Activated naive CD4-positive, alpha-beta T cell treated with anti-CD3 and anti-CD28 coated beads for 36 hours (primary cell): ENCODE results near the gene PROB1. TPM values are rescaled to one million over a fixed set of nuclear protein-coding genes. Genes with fewer than 3 reads are reported as not detected.
A peak's percentile ranks its signal among the peaks of the same experiment; 100 is the strongest.
"Not testable (repeated sequence)": the region's sequence is repeated elsewhere in the genome, so short reads cannot be mapped to it uniquely, and the experiment has no call there.

Experiments used
- CTCF ChIA-PET: fragments of 350-600 bp; sonication (Branson Sonifier 250); formaldehyde crosslinking; loops from one replicate; lab custom pipeline; 2021; ENCODE audit warnings: antibody characterized with exemption; lab: Charles Lee
- DNase-seq: peaks from one replicate; pipeline ENCODE4 v3.0.0-alpha.2; 2020
- H3K27ac Mint-ChIP-seq: one replicate; pipeline ENCODE4 v1.8.0; 2021; ENCODE audit warnings: mild to moderate bottlenecking, mixed read lengths
- H3K27me3 Mint-ChIP-seq: one replicate; pipeline ENCODE4 v1.8.0; 2021; ENCODE audit warnings: low read depth, mixed read lengths
- H3K36me3 Mint-ChIP-seq: one replicate; pipeline ENCODE4 v1.8.0; 2021; ENCODE audit warnings: low read depth, mixed read lengths
- H3K4me1 Mint-ChIP-seq: one replicate; pipeline ENCODE4 v1.8.0; 2021; ENCODE audit warnings: low read depth, mixed read lengths
- H3K4me3 Mint-ChIP-seq: one replicate; pipeline ENCODE4 v1.8.0; 2021; ENCODE audit warnings: mild to moderate bottlenecking, moderate library complexity, mixed read lengths
- H3K9me3 Mint-ChIP-seq: one replicate; pipeline ENCODE4 v1.8.0; 2021; ENCODE audit warnings: mixed read lengths
- intact Hi-C: fragments of 100-400 bp; cut with micrococcal nuclease; formaldehyde crosslinking; loops from one replicate; pipeline ENCODE4 v1.15.1; 2023
- total RNA-seq, 2 experiments: library from RNA; stranded (reverse); gene quantifications; one replicate each; pipeline ENCODE4 v1.2.3, GENCODE V29; 2021

The PROB1 gene
- total RNA-seq, 2 experiments from 2014 or later: 1.1 to 1.2 TPM

DNA sequence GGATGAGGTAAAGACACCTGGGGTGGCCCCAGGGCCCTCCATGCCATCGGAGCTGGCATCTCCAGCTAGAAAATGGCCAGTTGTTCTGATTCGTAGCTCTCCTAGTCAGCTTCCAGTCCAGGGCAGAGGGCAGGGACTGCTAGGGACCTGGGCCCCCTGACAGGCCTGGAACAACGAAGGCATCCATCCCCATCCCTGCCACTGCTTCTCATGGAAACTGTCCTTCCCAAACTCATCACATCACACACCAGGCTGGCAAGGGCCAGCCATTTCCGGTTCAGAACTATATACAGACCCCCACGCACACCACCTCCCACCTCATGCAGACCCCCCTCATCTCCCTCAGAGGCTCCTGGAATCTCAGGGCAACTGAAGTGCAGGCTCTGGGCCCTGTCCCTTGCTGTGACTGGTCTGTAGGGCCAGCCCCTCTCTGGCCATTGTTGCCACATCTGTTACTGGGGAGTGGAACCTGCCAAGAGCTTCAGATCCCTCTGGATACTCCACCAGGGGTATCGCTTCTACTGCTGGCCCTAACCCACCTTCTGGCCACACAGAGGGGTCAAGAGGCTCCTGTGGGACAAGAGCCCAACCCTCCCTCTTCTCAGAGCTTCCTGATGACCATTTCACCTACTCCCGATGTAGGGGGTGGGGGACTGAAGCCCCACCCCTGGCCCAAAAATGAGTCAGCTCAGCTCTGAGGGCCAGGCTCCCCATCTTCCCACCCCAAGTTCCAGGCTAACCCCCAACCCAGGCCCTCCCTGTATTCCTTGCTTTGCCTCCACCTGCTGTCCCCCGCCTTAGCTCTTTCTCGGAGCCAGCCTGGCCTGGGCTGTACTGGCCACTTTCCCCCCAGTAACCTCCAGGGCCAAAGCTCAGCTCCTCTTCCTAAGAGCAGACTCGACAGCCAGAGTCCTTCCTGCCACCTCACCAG lies 4.0 kb downstream of the PROB1 start:
- CTCF ChIA-PET: interaction anchor here (1.2 to 3.0 kb wide), 6 partner anchors 12 to 122 kb away, joined by 3 to 10 read pairs (median 4); partner anchors contain the start of gene SPATA24
- H3K36me3 Mint-ChIP-seq: peaks cover 1% of the 10 kb centered on the region
- no peaks in the 10 kb centered on the region for H3K9me3 Mint-ChIP-seq
- intact Hi-C loops: loop anchor here (2.0 kb wide), 1 partner anchor 98 kb away; the partner anchor contains the start of gene MATR3
- H3K4me3 Mint-ChIP-seq: peak overlapping the region; percentile 83
- no peaks in the 10 kb centered on the region for H3K27me3 Mint-ChIP-seq
- DNase-seq: no peak
- H3K27ac Mint-ChIP-seq: peak overlapping the region; percentile 25
- peaks cover 36% of the 10 kb centered on the region for H3K4me1 Mint-ChIP-seq

DNA sequence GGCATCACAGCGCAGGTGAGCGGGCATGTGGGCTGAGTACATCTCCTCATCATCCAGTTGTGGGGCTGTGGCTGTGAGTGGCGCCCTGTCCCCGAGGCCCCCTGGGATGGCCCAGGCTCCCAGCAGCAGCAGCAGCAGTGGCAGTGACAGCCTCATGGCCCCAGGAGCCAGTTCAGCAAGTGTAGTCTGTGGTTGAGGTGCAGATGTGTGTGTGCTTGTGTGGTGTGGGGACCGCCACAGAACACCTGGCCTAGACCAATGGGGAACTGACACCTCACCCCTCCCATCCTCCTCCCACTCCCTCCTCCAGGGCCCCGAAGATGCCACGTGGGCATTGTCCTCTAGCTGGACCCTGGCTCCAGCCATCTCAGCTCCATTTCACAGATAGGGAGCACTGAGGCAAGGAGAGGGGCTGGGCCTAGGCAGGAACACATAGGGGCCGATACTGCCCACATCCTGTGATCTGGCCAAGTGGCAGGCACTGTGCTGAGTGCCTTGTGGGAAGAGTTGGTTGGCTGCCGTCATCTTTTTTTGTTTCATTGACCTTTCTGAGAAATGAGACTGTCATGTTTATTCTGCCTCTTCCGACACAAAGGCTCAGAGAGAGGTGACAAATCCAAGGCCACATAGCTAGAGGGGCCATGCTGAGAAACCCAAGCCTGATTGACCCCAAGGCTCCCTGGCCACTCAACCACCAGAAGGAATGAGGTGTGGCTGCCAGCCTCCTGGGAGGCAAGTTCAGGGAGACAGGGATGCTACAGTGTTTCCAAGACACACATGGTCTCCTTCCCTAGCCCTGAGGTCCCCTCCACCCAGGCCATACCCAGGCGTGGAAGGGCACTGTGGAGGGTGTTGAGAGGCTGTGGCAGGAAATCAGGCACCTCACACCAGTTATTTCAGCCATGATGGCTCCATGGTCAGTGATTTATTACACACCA lies 4.9 kb downstream of the PROB1 start, which contains the start of gene MZB1:
MZB1 (minus strand) TSS at position 213 of the 938 bp plus-strand sequence; CDS start at position 156, 57 bp downstream.
- Mint-ChIP-seq H3K4me1 (peaks cover 45% of the 10 kb centered on the region), H3K36me3 (peaks cover under 1% of the 10 kb centered on the region), H3K9me3 (no peaks in the 10 kb centered on the region), H3K4me3 (peak within 1 kb of the TSS; percentile 49), H3K27me3 (no peaks in the 10 kb centered on the region), H3K27ac (peak within 1 kb of the TSS; percentile 48)
- CTCF ChIA-PET: interaction anchor here (1.4 kb wide), 2 partner anchors 26 to 123 kb away, joined by 3 to 5 read pairs; no protein-coding TSS in a partner anchor
- intact Hi-C loops: loop anchor here (2.0 kb wide), 1 partner anchor 97 kb away; the partner anchor contains the start of gene MATR3
- DNase-seq: peak; percentile 65

DNA sequence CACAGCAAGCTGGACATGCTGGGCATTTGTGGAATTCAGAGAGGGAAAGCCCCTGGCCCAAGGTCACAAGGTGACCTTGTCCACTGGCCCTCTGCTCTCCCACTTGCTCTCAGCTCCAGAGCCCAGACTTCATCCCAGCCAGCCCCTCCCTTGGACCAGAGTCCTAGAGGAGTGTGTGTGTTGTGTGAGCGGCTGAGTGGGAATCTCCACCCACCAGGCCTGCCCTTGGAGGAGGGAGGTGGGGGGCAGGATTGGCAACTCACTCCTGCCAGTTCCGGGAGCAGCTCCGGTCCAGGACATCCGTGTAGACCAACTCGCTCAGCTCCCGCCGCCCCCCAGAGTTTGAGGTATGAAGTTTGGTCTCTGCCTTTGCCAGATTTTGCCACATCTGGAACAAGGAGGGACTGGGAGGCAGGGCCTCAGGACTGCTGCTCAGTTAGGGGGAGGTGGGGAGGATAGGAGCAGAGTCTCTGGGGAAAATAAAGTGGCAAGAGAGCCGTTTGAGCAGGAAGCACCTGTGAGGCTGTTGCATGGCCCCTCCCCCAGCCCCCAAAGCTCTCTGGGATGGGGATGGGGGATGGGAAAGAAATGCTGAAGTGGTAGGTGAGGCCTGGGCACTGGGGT lies 6.6 kb downstream of the PROB1 start:
- no peaks in the 10 kb centered on the region for H3K9me3 Mint-ChIP-seq
- no peak overlapping the region for H3K27ac Mint-ChIP-seq
- no peaks in the 10 kb centered on the region for H3K36me3 Mint-ChIP-seq
- CTCF ChIA-PET: interaction anchor here (0.5 to 2.2 kb wide), 3 partner anchors 14 to 263 kb away, joined by 3 to 6 read pairs (median 5); no protein-coding TSS in a partner anchor
- H3K27me3 Mint-ChIP-seq: no peaks in the 10 kb centered on the region
- H3K4me3 Mint-ChIP-seq: no peak overlapping the region
- peaks cover 48% of the 10 kb centered on the region for H3K4me1 Mint-ChIP-seq
- DNase-seq: no peak
- intact Hi-C loops: no loop called here

DNA sequence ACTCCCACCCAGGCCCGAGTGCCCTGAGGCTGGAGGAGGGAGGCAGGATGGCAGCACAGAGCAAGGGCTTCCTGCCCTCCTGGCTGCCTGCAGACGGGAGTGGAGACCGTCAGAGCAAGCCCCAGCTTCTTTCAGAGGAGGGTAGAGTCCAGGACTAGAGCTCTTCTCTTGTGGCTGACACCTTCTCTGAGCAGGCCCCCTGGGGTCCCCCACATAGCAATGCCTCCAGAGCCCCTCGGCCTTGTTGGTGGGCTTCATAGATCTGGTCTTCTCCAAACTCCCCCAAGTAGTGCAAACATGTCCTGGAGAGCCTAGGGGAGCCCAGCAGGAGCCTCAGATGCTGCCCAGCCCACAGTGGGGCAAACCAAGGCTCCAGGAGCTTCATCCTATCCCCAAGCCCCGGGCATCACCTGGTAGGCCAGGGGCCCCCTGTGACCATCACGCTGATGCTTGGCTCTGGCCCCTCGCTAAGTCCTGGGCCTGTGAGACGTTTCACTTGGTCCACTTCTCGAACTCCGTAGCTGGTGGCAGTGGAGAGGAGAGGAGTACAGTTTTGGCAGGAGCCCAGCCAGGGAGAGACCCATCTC lies 7.2 kb downstream of the PROB1 start:
- H3K9me3 Mint-ChIP-seq: no peaks in the 10 kb centered on the region
- no peak overlapping the region for H3K4me3 Mint-ChIP-seq
- H3K4me1 Mint-ChIP-seq: peaks cover 43% of the 10 kb centered on the region
- no peaks in the 10 kb centered on the region for H3K27me3 Mint-ChIP-seq
- H3K27ac Mint-ChIP-seq: no peak overlapping the region
- CTCF ChIA-PET: interaction anchor here (2.2 kb wide), 1 partner anchor 15 kb away, joined by 6 read pairs; no protein-coding TSS in a partner anchor
- no peaks in the 10 kb centered on the region for H3K36me3 Mint-ChIP-seq
- DNase-seq: no peak
- intact Hi-C loops: no loop called here

DNA sequence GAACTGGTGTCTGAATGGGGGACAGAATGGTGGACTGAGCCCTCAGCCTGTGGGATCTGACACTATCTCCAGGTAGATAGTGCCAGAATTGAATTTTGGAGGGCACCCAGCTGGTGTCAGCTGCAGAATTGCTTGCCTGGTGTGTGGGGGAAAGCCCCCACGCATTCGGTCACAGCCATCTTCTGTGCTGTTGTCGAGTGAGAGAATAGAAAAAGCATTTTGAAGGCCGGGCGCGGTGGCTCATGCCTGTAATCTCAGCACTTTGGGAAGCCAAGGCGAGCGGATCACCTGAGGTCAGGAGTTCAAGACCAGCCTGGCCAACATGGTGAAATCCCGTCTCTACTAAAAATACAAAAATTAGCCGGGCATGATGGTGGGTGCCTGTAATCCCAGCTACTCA lies 7.9 kb downstream of the PROB1 start:
- H3K36me3 Mint-ChIP-seq, H3K27me3 Mint-ChIP-seq, H3K27ac Mint-ChIP-seq, H3K9me3 Mint-ChIP-seq, H3K4me3 Mint-ChIP-seq, intact Hi-C loops, DNase-seq: not testable (repeated sequence)
- CTCF ChIA-PET: interaction anchor here (2.2 kb wide), 1 partner anchor 15 kb away, joined by 6 read pairs; no protein-coding TSS in a partner anchor
- peaks cover 42% of the 10 kb centered on the region for H3K4me1 Mint-ChIP-seq

DNA sequence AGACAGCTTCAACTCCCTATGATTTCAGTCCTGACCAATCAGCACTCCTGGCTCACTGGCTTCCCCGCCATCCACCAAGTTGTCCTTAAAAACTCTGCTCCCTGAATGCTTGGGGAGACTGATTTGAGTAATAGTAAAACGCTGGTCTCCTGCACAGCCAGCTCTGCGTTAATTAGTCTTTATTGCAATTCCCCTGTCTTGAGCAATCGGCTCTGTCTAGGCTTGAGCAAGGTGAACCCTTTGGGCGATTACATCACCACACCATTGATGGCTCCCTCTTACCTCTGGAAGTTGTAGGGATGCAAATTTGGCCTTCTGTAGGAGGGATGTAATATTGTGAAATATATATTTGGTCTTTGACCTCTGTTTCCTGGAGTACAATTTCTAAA lies 8.9 kb downstream of the PROB1 start:
- Mint-ChIP-seq H3K36me3 (no peaks in the 10 kb centered on the region), H3K27ac (no peak overlapping the region), H3K4me1 (peaks cover 35% of the 10 kb centered on the region), H3K4me3 (no peak overlapping the region), H3K27me3 (no peaks in the 10 kb centered on the region), H3K9me3 (no peaks in the 10 kb centered on the region)
- DNase-seq: no peak
- intact Hi-C loops: no loop called here
- CTCF ChIA-PET: interaction anchor here (0.6 to 2.2 kb wide), 2 partner anchors 16 to 125 kb away, joined by 3 to 6 read pairs; no protein-coding TSS in a partner anchor

DNA sequence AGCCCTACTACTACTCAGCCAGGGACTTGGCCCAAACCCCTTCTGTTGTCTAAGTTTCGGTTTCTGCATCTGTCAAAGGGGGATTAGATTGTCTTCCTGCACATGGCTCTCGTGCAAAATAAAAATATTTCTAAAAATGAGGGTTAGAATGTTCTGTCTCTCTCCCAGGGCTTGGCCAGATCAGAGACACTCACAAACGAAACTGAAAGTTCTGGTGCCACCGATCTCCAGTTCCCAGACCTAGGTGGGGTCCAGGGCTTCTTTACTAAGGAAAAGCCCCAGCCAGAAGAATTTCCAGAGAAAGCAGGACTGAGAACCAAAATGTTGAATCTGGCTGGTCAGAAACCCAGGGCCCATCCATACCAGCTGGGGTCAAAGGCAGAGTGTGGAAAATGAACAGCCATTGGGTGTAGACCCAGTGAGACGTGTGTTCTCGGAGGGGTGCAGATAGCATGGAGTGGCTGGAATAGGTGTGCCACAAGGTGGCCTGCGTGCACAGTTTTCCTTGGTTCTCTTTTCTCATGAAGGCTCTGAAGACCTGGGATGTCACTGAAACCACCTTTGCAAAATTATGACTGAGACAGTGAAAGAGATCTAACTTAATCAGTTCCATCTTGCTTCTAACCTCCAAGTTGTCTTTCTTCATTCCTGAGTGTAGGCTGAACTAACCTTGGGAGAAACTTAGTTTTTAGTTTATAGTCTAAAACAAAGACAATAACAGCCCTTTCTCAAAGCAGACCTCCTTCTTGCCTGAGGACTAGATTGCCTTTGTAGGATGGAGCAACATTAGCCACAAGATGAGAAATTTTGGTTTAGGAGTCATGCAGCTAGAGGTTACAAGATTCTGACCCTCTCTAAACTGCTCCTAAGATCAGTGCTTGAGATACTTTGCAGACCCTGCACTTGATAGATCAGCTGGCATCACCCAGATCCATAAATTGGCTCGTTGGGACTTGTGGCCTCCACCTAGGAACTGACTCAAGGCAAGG lies 9.5 kb downstream of the PROB1 start:
- Mint-ChIP-seq H3K36me3 (no peaks in the 10 kb centered on the region), H3K9me3 (no peaks in the 10 kb centered on the region), H3K4me3 (peak overlapping the region; percentile 29), H3K27ac (peak overlapping the region; percentile 56), H3K27me3 (no peaks in the 10 kb centered on the region), H3K4me1 (peaks cover 30% of the 10 kb centered on the region)
- CTCF ChIA-PET: interaction anchor here (0.6 to 2.2 kb wide), 2 partner anchors 17 to 126 kb away, joined by 3 to 6 read pairs; no protein-coding TSS in a partner anchor
- DNase-seq: peak; percentile 55
- intact Hi-C loops: no loop called here

DNA sequence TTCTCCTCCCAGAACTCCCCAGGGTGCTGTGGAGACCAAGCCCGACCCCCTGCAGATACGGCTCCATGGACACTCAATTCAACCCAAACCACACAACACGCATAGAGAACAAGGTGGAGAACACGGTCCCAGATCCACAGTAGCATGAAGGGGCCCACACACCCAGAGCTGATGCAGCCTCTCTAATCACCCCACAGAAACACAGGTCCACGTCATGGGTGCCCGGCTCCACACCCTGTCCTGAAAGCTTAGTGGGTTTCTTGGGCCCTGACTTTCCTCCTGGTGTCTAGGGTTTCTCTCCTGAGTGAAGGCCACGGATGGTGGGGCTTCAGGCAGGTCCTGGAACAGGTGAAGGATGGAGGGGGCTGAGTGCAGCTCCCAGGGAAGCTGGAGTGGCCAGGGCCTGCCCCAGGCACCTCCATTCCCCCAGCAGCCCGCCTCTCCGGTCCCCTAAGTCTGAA lies 10.3 kb downstream of the PROB1 start:
- H3K36me3 Mint-ChIP-seq: no peaks in the 10 kb centered on the region
- H3K4me3 Mint-ChIP-seq: no peak overlapping the region
- H3K27me3 Mint-ChIP-seq: no peaks in the 10 kb centered on the region
- no peak for DNase-seq
- no peak overlapping the region for H3K27ac Mint-ChIP-seq
- CTCF ChIA-PET: no interaction called here
- peaks cover 23% of the 10 kb centered on the region for H3K4me1 Mint-ChIP-seq
- intact Hi-C loops: no loop called here
- H3K9me3 Mint-ChIP-seq: no peaks in the 10 kb centered on the region

DNA sequence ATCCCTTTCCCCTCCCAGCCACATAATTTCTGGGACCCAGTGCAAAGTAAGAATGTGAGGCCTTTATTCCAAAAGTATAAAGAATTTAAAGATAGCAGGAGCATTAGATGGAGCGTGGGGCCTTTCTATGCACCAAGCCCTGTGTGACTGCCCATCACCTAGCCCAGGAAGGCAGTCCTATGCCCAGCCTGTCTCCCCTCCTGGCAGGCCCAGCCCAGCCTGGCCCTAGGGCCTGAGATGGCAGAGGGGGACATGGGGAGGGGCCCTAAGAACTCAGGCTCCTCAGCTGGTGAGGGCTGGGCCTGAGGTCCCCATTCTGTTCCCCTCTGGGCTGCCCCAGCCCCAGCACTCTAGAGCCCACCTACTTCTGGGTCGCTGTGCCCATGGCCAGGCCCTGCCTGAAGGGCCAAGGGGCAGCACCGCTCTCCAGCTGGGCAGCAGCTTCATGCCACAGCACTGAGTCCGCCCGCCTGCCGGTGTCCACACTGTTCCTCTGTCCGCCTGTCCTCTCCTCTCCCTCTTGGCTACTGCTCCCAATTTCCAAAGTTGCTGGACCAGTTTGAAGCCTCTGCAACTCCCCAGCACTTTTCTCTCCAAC lies 10.8 kb downstream of the PROB1 start:
- DNase-seq: no peak
- Mint-ChIP-seq H3K27ac (no peak overlapping the region), H3K9me3 (no peaks in the 10 kb centered on the region), H3K4me3 (no peak overlapping the region), H3K4me1 (peaks cover 20% of the 10 kb centered on the region), H3K36me3 (no peaks in the 10 kb centered on the region), H3K27me3 (no peaks in the 10 kb centered on the region)
- intact Hi-C loops: no loop called here
- CTCF ChIA-PET: no interaction called here
